ENCODE measurements around the gene SEPTIN10.

The SEPTIN10 gene

GRCh38 chr2:109614715-109615636 lies 1.2 kb upstream of the SEPTIN10 start:
- Histone ChIP-seq H3K79me2 (ENCODE audit: insufficient read depth, low read length) (no peaks in the 10 kb centered on the region), H3K4me3 (ENCODE audit: low read length, poor library complexity, severe bottlenecking) (no peak overlapping the region), H3K9ac (ENCODE audit: low read depth, low read length, poor library complexity, severe bottlenecking) (no peak overlapping the region)

GRCh38 chr2:109613081-109613921 lies 465 bp downstream of the SEPTIN10 start:
- Histone ChIP-seq H3K36me3 (ENCODE audit: insufficient read depth, low read length) (no peaks in the 10 kb centered on the region), H3K79me2 (ENCODE audit: insufficient read depth, low read length) (no peaks in the 10 kb centered on the region), H3K9me3 (ENCODE audit: insufficient read depth, low read depth, low read length) (no peaks in the 10 kb centered on the region), H4K20me1 (ENCODE audit: insufficient read depth, low read length, poor library complexity, severe bottlenecking) (no peaks in the 10 kb centered on the region), H3K4me2 (ENCODE audit: low read depth, low read length, poor library complexity, severe bottlenecking) (no peak overlapping the region), H3K4me3 (ENCODE audit: low read length, poor library complexity, severe bottlenecking) (no peak overlapping the region), H3K27me3 (ENCODE audit: insufficient read depth, low read length, poor library complexity, severe bottlenecking) (no peaks in the 10 kb centered on the region), H3K9me2 (replicated peaks; ENCODE audit: low read depth, low read length) (no peaks in the 10 kb centered on the region), H3K4me1 (ENCODE audit: insufficient read depth, low read length, poor library complexity, severe bottlenecking) (no peaks in the 10 kb centered on the region), H2AFZ (ENCODE audit: low read length) (no peak overlapping the region), H3K9ac (ENCODE audit: low read depth, low read length, poor library complexity, severe bottlenecking) (no peak overlapping the region), H3F3A (ENCODE audit: low read depth) (no peaks in the 10 kb centered on the region)
- no peak for TF ChIP-seq EZH2phosphoT487 (IDR thresholded peaks at IDR 0.05; ENCODE audit: borderline replicate concordance)
- TF ChIP-seq CTCF (conservative IDR thresholded peaks at IDR 0.05; ENCODE audit: low read length) = no peak

More at GRCh38 chr2:109614715-109615636, 1.2 kb upstream of the SEPTIN10 start:
- peaks cover 6% of the 10 kb centered on the region for H3K4me1 ChIP-seq (ENCODE audit: insufficient read depth, low read length, poor library complexity, severe bottlenecking)
- H4K20me1 ChIP-seq (ENCODE audit: insufficient read depth, low read length, poor library complexity, severe bottlenecking) = no peaks in the 10 kb centered on the region
- H3F3A ChIP-seq (ENCODE audit: low read depth) = no peaks in the 10 kb centered on the region
- no peaks in the 10 kb centered on the region for H3K9me2 ChIP-seq (replicated peaks; ENCODE audit: low read depth, low read length)
- no peaks in the 10 kb centered on the region for H3K27me3 ChIP-seq (ENCODE audit: insufficient read depth, low read length, poor library complexity, severe bottlenecking)
- TF ChIP-seq EZH2phosphoT487 (IDR thresholded peaks at IDR 0.05; ENCODE audit: borderline replicate concordance) = no peak
- TF ChIP-seq CTCF (conservative IDR thresholded peaks at IDR 0.05; ENCODE audit: low read length) = no peak
- no peak overlapping the region for H2AFZ ChIP-seq (ENCODE audit: low read length)
- no peaks in the 10 kb centered on the region for H3K9me3 ChIP-seq (ENCODE audit: insufficient read depth, low read depth, low read length)
- no peak overlapping the region for H3K4me2 ChIP-seq (ENCODE audit: low read depth, low read length, poor library complexity, severe bottlenecking)
- no peaks in the 10 kb centered on the region for H3K36me3 ChIP-seq (ENCODE audit: insufficient read depth, low read length)

- TF ChIP-seq EZH2phosphoT487 (IDR thresholded peaks at IDR 0.05; ENCODE audit: borderline replicate concordance) (no peak), CTCF (conservative IDR thresholded peaks at IDR 0.05; ENCODE audit: low read length) (peak; percentile 22; the same call in 1 of the 2 replicates)
- Histone ChIP-seq H3F3A (ENCODE audit: low read depth) (no peaks in the 10 kb centered on the region), H2AFZ (ENCODE audit: low read length) (no peak overlapping the region), H3K9me2 (replicated peaks; ENCODE audit: low read depth, low read length) (no peaks in the 10 kb centered on the region), H4K20me1 (ENCODE audit: insufficient read depth, low read length, poor library complexity, severe bottlenecking) (no peaks in the 10 kb centered on the region), H3K4me3 (ENCODE audit: low read length, poor library complexity, severe bottlenecking) (no peak overlapping the region), H3K36me3 (ENCODE audit: insufficient read depth, low read length) (no peaks in the 10 kb centered on the region), H3K27me3 (ENCODE audit: insufficient read depth, low read length, poor library complexity, severe bottlenecking) (no peaks in the 10 kb centered on the region), H3K4me1 (ENCODE audit: insufficient read depth, low read length, poor library complexity, severe bottlenecking) (no peaks in the 10 kb centered on the region), H3K4me2 (ENCODE audit: low read depth, low read length, poor library complexity, severe bottlenecking) (no peak overlapping the region), H3K9ac (ENCODE audit: low read depth, low read length, poor library complexity, severe bottlenecking) (no peak overlapping the region), H3K79me2 (ENCODE audit: insufficient read depth, low read length) (no peaks in the 10 kb centered on the region), H3K9me3 (ENCODE audit: insufficient read depth, low read depth, low read length) (no peaks in the 10 kb centered on the region)
These were observed 2.2 kb downstream of the SEPTIN10 start for GRCh38 chr2:109611467-109612095.

Measured in Loucy (cell line).